Calu3 (cell line): ENCODE data around the gene DNAJC7. TPM values are rescaled to one million over a fixed set of nuclear protein-coding genes. Genes with fewer than 3 reads are reported as not detected.

ENCODE experiments used
- BruUV-seq: library from RNA; stranded (reverse); fragments of 400-500 nt; replicated peaks from 2 replicates; lab custom pipeline; 2021; lab: Mats Ljungman, UMichigan
- CTCF ChIA-PET: fragments of 300-600 bp; sonication (Branson Sonifier 250); formaldehyde crosslinking; loops from one replicate; lab custom pipeline; 2022; ENCODE audit warnings: antibody characterized with exemption; lab: Charles Lee
- DNase-seq: peaks from one replicate; pipeline ENCODE4 v3.0.0; 2022
- H3K27ac Mint-ChIP-seq: one replicate; pipeline ENCODE4 v1.8.0; 2022; ENCODE audit warnings: mixed read lengths; ENCODE audit not compliant: unreplicated experiment
- H3K27me3 Mint-ChIP-seq: one replicate; pipeline ENCODE4 v1.8.0; 2022; ENCODE audit warnings: mixed read lengths; ENCODE audit not compliant: unreplicated experiment
- H3K36me3 Mint-ChIP-seq: one replicate; pipeline ENCODE4 v1.8.0; 2022; ENCODE audit warnings: mild to moderate bottlenecking, moderate library complexity, mixed read lengths; ENCODE audit not compliant: insufficient read depth, unreplicated experiment
- H3K4me1 Mint-ChIP-seq: one replicate; pipeline ENCODE4 v1.8.0; 2022; ENCODE audit warnings: mild to moderate bottlenecking, low read depth, mixed read lengths; ENCODE audit not compliant: unreplicated experiment
- H3K4me3 Mint-ChIP-seq: one replicate; pipeline ENCODE4 v1.8.0; 2022; ENCODE audit warnings: mild to moderate bottlenecking, low read depth, moderate library complexity, mixed read lengths; ENCODE audit not compliant: unreplicated experiment
- H3K9me3 Mint-ChIP-seq: one replicate; pipeline ENCODE4 v1.8.0; 2022; ENCODE audit warnings: low read depth, mixed read lengths; ENCODE audit not compliant: unreplicated experiment
- CTCF ChIP-seq: fragments of 200-600 bp; IDR thresholded peaks from one replicate; pipeline ENCODE4 v1.8.0; 2022; ENCODE audit warnings: antibody characterized with exemption; ENCODE audit not compliant: unreplicated experiment
- intact Hi-C: fragments of 100-400 bp; cut with micrococcal nuclease; formaldehyde crosslinking; loops from one replicate; pipeline ENCODE4 v1.10.0; 2022; ENCODE audit not compliant: unreplicated experiment
- total RNA-seq: library from RNA; stranded (reverse); gene quantifications from 2 replicates; pipeline ENCODE4 v1.2.3, GENCODE V29; 2022

Gene DNAJC7
- total RNA-seq, 1 experiment from 2014 or later = 184 TPM

- Mint-ChIP-seq H3K27me3 (peaks cover 18% of the 10 kb centered on the region), H3K27ac (peak overlapping the region; percentile 24), H3K9me3 (no peaks in the 10 kb centered on the region), H3K4me3 (peak overlapping the region; percentile 58), H3K4me1 (peaks cover 16% of the 10 kb centered on the region), H3K36me3 (peaks cover 59% of the 10 kb centered on the region)
- intact Hi-C loops = loop anchor here (2.0 kb wide), 1 partner anchor 59 kb away; no protein-coding TSS in a partner anchor
- BruUV-seq = TSS peak; percentile 73
- CTCF ChIA-PET = interaction anchor here (0.6 to 1.9 kb wide), 17 partner anchors 10 to 1853 kb away, joined by 3 to 12 read pairs (median 5); partner anchors contain the start of genes ACLY, DHX58, DNAJC7 and KAT2A
- peak; percentile 94 for DNase-seq
- no peak for TF ChIP-seq CTCF
Measured at GRCh38 chr17:41965694-41966462, 51.4 kb downstream of the DNAJC7 start.

GRCh38 chr17:41962768-41963434 lies 54.3 kb downstream of the DNAJC7 start:
- BruUV-seq = no TSS peak
- CTCF ChIA-PET = interaction anchor here (0.5 to 2.2 kb wide), 15 partner anchors 32 to 552 kb away, joined by 3 to 11 read pairs (median 5); partner anchors contain the start of genes DNAJC7, NKIRAS2 and ODAD4

GRCh38 chr17:41962111-41962510 lies 55.1 kb downstream of the DNAJC7 start:
- intact Hi-C loops = loop anchor here (5.0 kb wide), 2 partner anchors 140 to 445 kb away; no protein-coding TSS in a partner anchor
- no peaks in the 10 kb centered on the region for H3K9me3 Mint-ChIP-seq
- no TSS peak for BruUV-seq
- peaks cover 23% of the 10 kb centered on the region for H3K27me3 Mint-ChIP-seq
- CTCF ChIA-PET = interaction anchor here (0.8 to 2.2 kb wide), 2 partner anchors 67 to 154 kb away, joined by 3 to 8 read pairs; no protein-coding TSS in a partner anchor
- DNase-seq = no peak
- no peak overlapping the region for H3K4me3 Mint-ChIP-seq
- H3K27ac Mint-ChIP-seq = peak overlapping the region; percentile 24
- peaks cover 35% of the 10 kb centered on the region for H3K4me1 Mint-ChIP-seq
- H3K36me3 Mint-ChIP-seq = peaks cover 28% of the 10 kb centered on the region
- no peak for TF ChIP-seq CTCF

More at GRCh38 chr17:41962768-41963434, 54.3 kb downstream of the DNAJC7 start:
- Mint-ChIP-seq H3K36me3 (peaks cover 36% of the 10 kb centered on the region), H3K4me3 (no peak overlapping the region), H3K4me1 (peaks cover 27% of the 10 kb centered on the region), H3K9me3 (no peaks in the 10 kb centered on the region), H3K27ac (no peak overlapping the region), H3K27me3 (peaks cover 23% of the 10 kb centered on the region)
- intact Hi-C loops = loop anchor here (1.0 to 5.0 kb wide), 3 partner anchors 139 to 444 kb away; no protein-coding TSS in a partner anchor
- peak; percentile 87 for DNase-seq
- peak; percentile 98 for TF ChIP-seq CTCF

GRCh38 chr17:41959336-41960095 lies 57.7 kb downstream of the DNAJC7 start:
- intact Hi-C loops = loop anchor here (5.0 kb wide), 3 partner anchors 143 to 448 kb away; no protein-coding TSS in a partner anchor
- DNase-seq = peak; percentile 51
- Mint-ChIP-seq H3K36me3 (peaks cover 5% of the 10 kb centered on the region), H3K4me3 (no peak overlapping the region), H3K9me3 (no peaks in the 10 kb centered on the region), H3K27ac (no peak overlapping the region), H3K27me3 (peaks cover 23% of the 10 kb centered on the region), H3K4me1 (peaks cover 25% of the 10 kb centered on the region)
- peak; percentile 9 for TF ChIP-seq CTCF
- BruUV-seq = no TSS peak
- CTCF ChIA-PET = interaction anchor here (0.6 to 1.8 kb wide), 13 partner anchors 10 to 223 kb away, joined by 3 to 9 read pairs (median 3); partner anchors contain the start of genes FKBP10, JUP, NKIRAS2 and ODAD4
